Activated B cell treated with CpG ODN at 0.5 μM for 24 hours (primary cell): Measurements from ENCODE around the gene ALDOB. TPM values are rescaled to one million over a fixed set of nuclear protein-coding genes. Genes with fewer than 3 reads are reported as not detected.

ENCODE experiments used
- ATAC-seq: fragments of 200-7000 bp; cut with Tn5 transposase; one replicate; pipeline ENCODE4 v1.10.0; 2021; ENCODE audit warnings: low read depth, mild to moderate bottlenecking, moderate library complexity
- CTCF ChIA-PET: fragments of 350-600 bp; sonication (Branson Sonifier 250); formaldehyde crosslinking; loops from one replicate; lab custom pipeline; 2021; ENCODE audit warnings: antibody characterized with exemption; lab: Charles Lee
- POLR2A ChIA-PET: fragments of 350-600 bp; sonication (Branson Sonifier 250); formaldehyde crosslinking; loops from one replicate; lab custom pipeline; 2021; ENCODE audit warnings: antibody characterized with exemption; lab: Charles Lee
- DNase-seq: peaks from one replicate; pipeline ENCODE4 v3.0.0; 2022
- H3K27ac Mint-ChIP-seq: one replicate; pipeline ENCODE4 v1.8.0; 2020; ENCODE audit warnings: mixed read lengths
- H3K27me3 Mint-ChIP-seq: one replicate; pipeline ENCODE4 v1.8.0; 2021; ENCODE audit warnings: mixed read lengths
- H3K36me3 Mint-ChIP-seq: one replicate; pipeline ENCODE4 v1.8.0; 2021; ENCODE audit warnings: low read depth, mixed read lengths
- H3K4me1 Mint-ChIP-seq: one replicate; pipeline ENCODE4 v1.8.0; 2021; ENCODE audit warnings: mixed read lengths
- H3K4me3 Mint-ChIP-seq: one replicate; pipeline ENCODE4 v1.8.0; 2020; ENCODE audit warnings: mild to moderate bottlenecking, mixed read lengths
- H3K9me3 Mint-ChIP-seq: one replicate; pipeline ENCODE4 v1.8.0; 2020; ENCODE audit warnings: mixed read lengths
- intact Hi-C: fragments of 100-400 bp; cut with micrococcal nuclease; formaldehyde crosslinking; loops from one replicate; pipeline ENCODE4 v1.15.1; 2024
- total RNA-seq: library from RNA; stranded (reverse); gene quantifications from 2 replicates; pipeline ENCODE4 v1.2.3, GENCODE V29; 2022
- TF ChIP-seq, protein P1 (sequence below): fragments of 200-600 bp; IDR thresholded peaks from one replicate; pipeline ENCODE4 v1.8.0; 2022; ENCODE audit warnings: antibody characterized with exemption, mild to moderate bottlenecking

The ALDOB gene
- total RNA-seq, 1 donor from 2014 or later, result not detected

DNA sequence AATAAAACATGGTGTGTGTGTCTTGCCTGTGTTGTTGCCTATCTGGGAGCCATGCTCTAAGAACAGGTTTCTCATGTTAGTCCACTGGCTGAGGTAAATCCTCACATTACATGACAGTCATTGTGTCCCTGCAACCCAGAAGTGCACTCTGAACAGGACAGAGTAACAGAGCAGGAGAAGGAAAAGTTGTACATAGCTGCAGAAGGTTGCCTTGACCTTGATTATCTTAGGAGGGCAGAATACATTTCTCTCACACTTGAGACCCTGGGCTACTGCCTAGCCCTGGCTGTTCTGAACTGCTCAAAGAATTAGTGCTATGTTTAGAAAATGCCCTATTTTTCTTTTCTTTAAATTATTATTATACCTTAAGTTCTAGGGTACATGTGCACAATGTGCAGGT is 20.0 kb downstream of the ALDOB start:
- Mint-ChIP-seq H3K4me1 (no peaks in the 10 kb centered on the region), H3K9me3 (peaks cover 40% of the 10 kb centered on the region), H3K27ac (no peak overlapping the region), H3K4me3 (no peak overlapping the region), H3K27me3 (no peaks in the 10 kb centered on the region), H3K36me3 (peaks cover 37% of the 10 kb centered on the region)
- ATAC-seq (no peak), DNase-seq (no peak)
- ChIA-PET CTCF (no interaction called here), POLR2A (no interaction called here)
- TF ChIP-seq, protein P1, sequence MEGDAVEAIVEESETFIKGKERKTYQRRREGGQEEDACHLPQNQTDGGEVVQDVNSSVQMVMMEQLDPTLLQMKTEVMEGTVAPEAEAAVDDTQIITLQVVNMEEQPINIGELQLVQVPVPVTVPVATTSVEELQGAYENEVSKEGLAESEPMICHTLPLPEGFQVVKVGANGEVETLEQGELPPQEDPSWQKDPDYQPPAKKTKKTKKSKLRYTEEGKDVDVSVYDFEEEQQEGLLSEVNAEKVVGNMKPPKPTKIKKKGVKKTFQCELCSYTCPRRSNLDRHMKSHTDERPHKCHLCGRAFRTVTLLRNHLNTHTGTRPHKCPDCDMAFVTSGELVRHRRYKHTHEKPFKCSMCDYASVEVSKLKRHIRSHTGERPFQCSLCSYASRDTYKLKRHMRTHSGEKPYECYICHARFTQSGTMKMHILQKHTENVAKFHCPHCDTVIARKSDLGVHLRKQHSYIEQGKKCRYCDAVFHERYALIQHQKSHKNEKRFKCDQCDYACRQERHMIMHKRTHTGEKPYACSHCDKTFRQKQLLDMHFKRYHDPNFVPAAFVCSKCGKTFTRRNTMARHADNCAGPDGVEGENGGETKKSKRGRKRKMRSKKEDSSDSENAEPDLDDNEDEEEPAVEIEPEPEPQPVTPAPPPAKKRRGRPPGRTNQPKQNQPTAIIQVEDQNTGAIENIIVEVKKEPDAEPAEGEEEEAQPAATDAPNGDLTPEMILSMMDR, result no peak
- intact Hi-C loops, result no loop called here

DNA sequence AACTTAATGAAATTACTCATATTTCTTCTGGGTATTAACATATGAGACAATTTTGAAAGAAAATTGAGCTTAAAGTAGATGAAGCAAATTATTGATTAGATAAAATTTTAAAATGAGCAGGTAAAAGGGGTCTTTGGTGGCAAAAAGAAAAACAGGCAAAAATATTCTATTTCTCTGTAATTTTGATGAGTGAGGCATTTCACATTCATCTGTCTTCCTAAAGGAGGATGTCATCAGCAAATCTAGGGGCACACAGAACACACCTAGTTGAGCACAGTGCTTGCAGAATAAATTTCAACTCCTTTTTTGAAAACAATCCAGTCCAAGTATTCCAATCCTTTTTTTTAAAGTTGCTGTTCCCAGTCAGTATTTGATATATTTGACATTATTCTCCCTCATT is 20.7 kb downstream of the ALDOB start:
- no peak for DNase-seq
- TF ChIP-seq, protein P1, result no peak
- Mint-ChIP-seq H3K9me3 (peaks cover 40% of the 10 kb centered on the region), H3K27me3 (no peaks in the 10 kb centered on the region), H3K36me3 (peaks cover 40% of the 10 kb centered on the region), H3K4me1 (no peaks in the 10 kb centered on the region), H3K4me3 (no peak overlapping the region), H3K27ac (no peak overlapping the region)
- ChIA-PET CTCF (no interaction called here), POLR2A (no interaction called here)
- ATAC-seq, result no peak
- intact Hi-C loops, result no loop called here

DNA sequence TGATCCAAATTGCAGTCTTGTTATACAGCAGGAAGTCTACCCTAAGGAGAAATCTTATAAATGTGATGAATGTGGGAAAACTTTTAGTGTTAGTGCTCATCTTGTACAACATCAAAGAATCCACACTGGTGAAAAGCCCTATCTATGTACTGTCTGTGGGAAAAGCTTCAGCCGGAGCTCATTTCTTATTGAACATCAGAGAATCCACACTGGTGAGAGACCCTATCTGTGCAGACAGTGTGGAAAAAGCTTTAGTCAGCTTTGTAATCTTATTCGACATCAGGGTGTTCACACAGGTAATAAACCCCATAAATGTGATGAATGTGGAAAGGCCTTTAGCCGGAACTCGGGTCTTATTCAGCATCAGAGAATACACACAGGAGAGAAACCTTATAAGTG is 26.5 kb downstream of the ALDOB start:
- H3K27me3 Mint-ChIP-seq, result no peaks in the 10 kb centered on the region
- ChIA-PET POLR2A (no interaction called here), CTCF (no interaction called here)
- intact Hi-C loops, result no loop called here
- peaks cover 78% of the 10 kb centered on the region for H3K36me3 Mint-ChIP-seq
- no peak overlapping the region for H3K4me3 Mint-ChIP-seq
- TF ChIP-seq, protein P1, result no peak
- no peak for ATAC-seq
- no peak overlapping the region for H3K27ac Mint-ChIP-seq
- DNase-seq, result no peak
- H3K9me3 Mint-ChIP-seq, result peaks cover 52% of the 10 kb centered on the region
- H3K4me1 Mint-ChIP-seq, result no peaks in the 10 kb centered on the region

DNA sequence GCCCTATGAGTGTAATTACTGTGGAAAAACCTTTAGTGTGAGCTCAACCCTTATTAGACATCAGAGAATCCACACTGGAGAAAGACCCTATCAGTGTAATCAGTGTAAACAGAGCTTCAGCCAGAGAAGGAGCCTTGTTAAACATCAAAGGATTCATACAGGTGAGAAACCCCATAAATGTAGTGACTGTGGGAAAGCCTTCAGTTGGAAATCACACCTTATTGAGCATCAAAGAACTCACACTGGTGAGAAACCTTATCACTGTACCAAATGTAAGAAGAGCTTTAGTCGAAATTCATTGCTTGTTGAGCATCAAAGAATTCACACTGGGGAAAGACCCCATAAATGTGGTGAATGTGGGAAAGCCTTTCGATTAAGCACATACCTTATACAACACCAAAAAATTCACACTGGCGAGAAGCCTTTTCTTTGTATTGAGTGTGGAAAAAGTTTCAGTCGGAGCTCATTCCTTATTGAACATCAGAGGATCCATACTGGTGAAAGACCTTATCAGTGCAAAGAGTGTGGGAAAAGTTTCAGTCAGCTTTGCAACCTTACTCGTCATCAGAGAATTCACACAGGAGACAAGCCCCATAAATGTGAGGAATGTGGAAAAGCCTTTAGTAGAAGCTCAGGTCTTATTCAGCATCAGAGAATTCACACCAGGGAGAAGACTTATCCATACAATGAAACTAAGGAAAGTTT is 27.0 kb downstream of the ALDOB start:
- ChIA-PET POLR2A (interaction anchor here (0.6 kb wide), 1 partner anchor 810 kb away, joined by 3 read pairs; no protein-coding TSS in a partner anchor), CTCF (no interaction called here)
- peaks cover 54% of the 10 kb centered on the region for H3K9me3 Mint-ChIP-seq
- no peak overlapping the region for H3K4me3 Mint-ChIP-seq
- ATAC-seq, result no peak
- TF ChIP-seq, protein P1, result no peak
- no peaks in the 10 kb centered on the region for H3K4me1 Mint-ChIP-seq
- intact Hi-C loops, result no loop called here
- no peaks in the 10 kb centered on the region for H3K27me3 Mint-ChIP-seq
- H3K27ac Mint-ChIP-seq, result no peak overlapping the region
- H3K36me3 Mint-ChIP-seq, result peaks cover 81% of the 10 kb centered on the region
- DNase-seq, result no peak

DNA sequence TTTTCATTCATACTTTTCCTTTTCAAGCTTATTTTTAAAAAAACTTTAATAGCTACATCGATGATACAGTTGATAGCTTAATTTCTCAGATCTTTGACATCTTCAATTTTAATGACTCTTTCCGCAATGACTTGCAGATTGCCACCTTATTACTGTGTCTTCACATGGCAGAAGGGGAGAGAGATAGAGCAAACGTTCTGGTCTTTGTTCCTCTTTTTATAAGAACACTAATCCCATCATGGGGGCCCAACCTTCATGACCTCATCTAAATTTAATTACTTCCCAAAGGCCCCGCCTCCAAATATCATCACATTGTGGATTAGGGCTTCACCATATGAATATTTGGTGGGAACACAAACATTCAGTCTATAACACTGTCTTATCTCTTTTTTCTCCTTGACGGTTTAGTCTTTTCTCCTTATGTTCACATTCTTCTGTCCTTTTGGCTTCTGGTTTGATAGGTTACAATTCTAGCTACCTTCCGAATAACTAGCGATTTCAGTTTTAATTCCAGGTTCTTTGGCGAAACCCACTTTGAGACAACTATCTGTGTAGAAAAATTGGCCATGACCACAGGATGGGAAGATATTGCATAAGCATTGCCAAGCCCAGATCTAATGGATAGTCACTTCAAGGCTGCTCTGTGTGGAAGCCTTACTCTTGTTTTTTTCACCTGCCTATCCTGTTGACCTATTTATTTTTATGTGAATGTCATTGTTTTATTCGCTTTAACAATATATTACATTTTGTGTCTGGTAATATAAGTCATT is 31.9 kb downstream of the ALDOB start:
- intact Hi-C loops, result no loop called here
- H3K27me3 Mint-ChIP-seq, result no peaks in the 10 kb centered on the region
- CTCF ChIA-PET, result interaction anchor here (1.1 kb wide), 1 partner anchor 45 kb away, joined by 3 read pairs; no protein-coding TSS in a partner anchor
- peaks cover 47% of the 10 kb centered on the region for H3K9me3 Mint-ChIP-seq
- peaks cover 90% of the 10 kb centered on the region for H3K36me3 Mint-ChIP-seq
- DNase-seq (no peak), ATAC-seq (no peak)
- peaks cover 35% of the 10 kb centered on the region for H3K4me1 Mint-ChIP-seq
- TF ChIP-seq, protein P1, result no peak
- POLR2A ChIA-PET, result no interaction called here
- no peak overlapping the region for H3K4me3 Mint-ChIP-seq
- no peak overlapping the region for H3K27ac Mint-ChIP-seq
